DOHH2 (cell line): ENCODE data around the gene TP53I11.

Source experiments
- H3F3A ChIP-seq: fragments of 200-600 bp; sonication (generic), shearing (Covaris generic); 2 replicates; pipeline ENCODE4 v1.6.0; 2016; ENCODE audit warnings: antibody characterized with exemption, mild to moderate bottlenecking; ENCODE audit not compliant: control insufficient read depth, insufficient read depth
- H3K27ac ChIP-seq: fragments of 200-600 bp; sonication (generic); 2 replicates; pipeline ENCODE4 v1.5.1; 2014; ENCODE audit warnings: low read depth, mild to moderate bottlenecking, low read length, moderate library complexity
- H3K27me3 ChIP-seq: fragments of 200-600 bp; sonication (generic); 2 replicates; pipeline ENCODE4 v1.6.1; 2014; ENCODE audit warnings: mild to moderate bottlenecking, low read length, mixed read lengths; ENCODE audit not compliant: control insufficient read depth
- H3K36me3 ChIP-seq: fragments of 200-600 bp; sonication (generic); 2 replicates; pipeline ENCODE4 v1.6.1; 2014; ENCODE audit warnings: mild to moderate bottlenecking, low read length, moderate library complexity, mixed read lengths; ENCODE audit not compliant: control insufficient read depth
- H3K4me1 ChIP-seq: fragments of 200-600 bp; sonication (generic); 2 replicates; pipeline ENCODE4 v1.6.1; 2014; ENCODE audit warnings: mild to moderate bottlenecking, low read length, mixed read lengths; ENCODE audit not compliant: control insufficient read depth
- H3K4me2 ChIP-seq: fragments of 200-600 bp; sonication (generic); 2 replicates; pipeline ENCODE4 v1.6.0; 2014; ENCODE audit warnings: mild to moderate bottlenecking, low read length, moderate library complexity
- H3K4me3 ChIP-seq: fragments of 200-600 bp; sonication (generic); 2 replicates; pipeline ENCODE4 v1.5.1; 2014; ENCODE audit warnings: mild to moderate bottlenecking, low read length, mixed read lengths
- H3K79me2 ChIP-seq: fragments of 200-600 bp; sonication (generic); 2 replicates; pipeline ENCODE4 v1.6.1; 2014; ENCODE audit warnings: mild to moderate bottlenecking, low read length, mixed read lengths; ENCODE audit not compliant: control insufficient read depth
- H3K9me2 ChIP-seq: fragments of 200-600 bp; sonication (generic); replicated peaks from 2 replicates; pipeline ENCODE4 v1.6.1; 2014; ENCODE audit warnings: mild to moderate bottlenecking, low read length, mixed read lengths; ENCODE audit not compliant: control insufficient read depth
- H3K9me3 ChIP-seq: fragments of 200-600 bp; sonication (generic); 2 replicates; pipeline ENCODE4 v1.6.1; 2014; ENCODE audit warnings: antibody characterized with exemption, low read length, mixed read lengths; ENCODE audit not compliant: control insufficient read depth, insufficient read depth
- H4K20me1 ChIP-seq: fragments of 200-600 bp; sonication (generic); 2 replicates; pipeline ENCODE4 v1.6.0; 2014; ENCODE audit warnings: low read depth, mild to moderate bottlenecking, antibody characterized with exemption, low read length, moderate library complexity; ENCODE audit not compliant: control insufficient read depth, insufficient read depth
- CTCF ChIP-seq: fragments of 200-600 bp; sonication (generic); IDR thresholded peaks from one replicate; pipeline ENCODE4 v1.5.1; 2014; ENCODE audit warnings: antibody characterized with exemption, mild to moderate bottlenecking, low read depth, low read length; ENCODE audit not compliant: poor library complexity, severe bottlenecking
- EZH2phosphoT487 ChIP-seq: fragments of 200-600 bp; sonication (generic); IDR thresholded peaks from 2 replicates; pipeline ENCODE4 v1.6.1; 2017; ENCODE audit warnings: borderline replicate concordance, mild to moderate bottlenecking, antibody characterized with exemption, low read length, moderate library complexity, mixed read lengths

Gene TP53I11

GRCh38 chr11:44916801-44917385 is 33.8 kb downstream of the TP53I11 start:
- Histone ChIP-seq H3F3A (no peaks in the 10 kb centered on the region; the same call in 1 of the 2 replicates), H4K20me1 (no peaks in the 10 kb centered on the region), H3K9me3 (no peaks in the 10 kb centered on the region), H3K4me1 (peaks cover 25% of the 10 kb centered on the region), H3K4me3 (no peak overlapping the region), H3K79me2 (no peaks in the 10 kb centered on the region), H3K27me3 (peaks cover 2% of the 10 kb centered on the region; the same call in 1 of the 2 replicates), H3K4me2 (no peak overlapping the region), H3K27ac (no peak overlapping the region), H3K36me3 (no peaks in the 10 kb centered on the region), H3K9me2 (no peaks in the 10 kb centered on the region)
- no peak for TF ChIP-seq EZH2phosphoT487
- no peak for TF ChIP-seq CTCF

GRCh38 chr11:44916331-44916730 is 34.4 kb downstream of the TP53I11 start:
- peaks cover 25% of the 10 kb centered on the region for H3K4me1 ChIP-seq
- H3K36me3 ChIP-seq, result no peaks in the 10 kb centered on the region
- H3F3A ChIP-seq, result no peaks in the 10 kb centered on the region; the same call in 1 of the 2 replicates
- H3K9me2 ChIP-seq, result no peaks in the 10 kb centered on the region
- TF ChIP-seq CTCF (no peak), EZH2phosphoT487 (no peak)
- no peaks in the 10 kb centered on the region for H4K20me1 ChIP-seq
- H3K79me2 ChIP-seq, result no peaks in the 10 kb centered on the region
- 0 out of 2 replicates have a peak overlapping the region, but pooled peaks have one; percentile 19 for H3K4me2 ChIP-seq
- H3K9me3 ChIP-seq, result no peaks in the 10 kb centered on the region
- no peak overlapping the region for H3K4me3 ChIP-seq
- peaks cover under 1% of the 10 kb centered on the region; the same call in 1 of the 2 replicates for H3K27me3 ChIP-seq
- no peak overlapping the region for H3K27ac ChIP-seq

- H3K9me3 ChIP-seq, result no peaks in the 10 kb centered on the region
- no peaks in the 10 kb centered on the region for H3K79me2 ChIP-seq
- H3K4me2 ChIP-seq, result peak overlapping the region; percentile 50
- H3K36me3 ChIP-seq, result no peaks in the 10 kb centered on the region
- no peaks in the 10 kb centered on the region for H3K27me3 ChIP-seq
- no peaks in the 10 kb centered on the region for H4K20me1 ChIP-seq
- TF ChIP-seq EZH2phosphoT487, result no peak
- TF ChIP-seq CTCF, result no peak
- H3K9me2 ChIP-seq, result no peaks in the 10 kb centered on the region
- no peak overlapping the region for H3K4me3 ChIP-seq
- no peaks in the 10 kb centered on the region; the same call in 1 of the 2 replicates for H3F3A ChIP-seq
- H3K4me1 ChIP-seq, result peaks cover 28% of the 10 kb centered on the region
- H3K27ac ChIP-seq, result 0 out of 2 replicates have a peak overlapping the region, but pooled peaks have one; percentile 31
Observed at GRCh38 chr11:44915621-44916020, 35.1 kb downstream of the TP53I11 start.
